Measurements from ENCODE around the gene PRXL2A.

- TF ChIP-seq RCOR1 (IDR thresholded peaks at IDR 0.05; ENCODE audit: low read length) (no peak), EZH2phosphoT487 (IDR thresholded peaks at IDR 0.05; ENCODE audit: borderline replicate concordance, low read depth) (no peak), CTCF (IDR thresholded peaks at IDR 0.05) (no peak), REST (IDR thresholded peaks at IDR 0.05; ENCODE audit: low read depth, low read length) (no peak), RXRA (IDR thresholded peaks at IDR 0.05; ENCODE audit: borderline replicate concordance, low read depth) (no peak), USF2 (IDR thresholded peaks at IDR 0.05; ENCODE audit: borderline replicate concordance, low read depth, low read length) (no peak), EP300 (IDR thresholded peaks at IDR 0.05; ENCODE audit: borderline replicate concordance in 1 of 2, low read depth in 1 of 2, low read length in 1 of 2) (no peak), RFX5 (IDR thresholded peaks at IDR 0.05; ENCODE audit: low read length) (no peak), TAF1 (IDR thresholded peaks at IDR 0.05; ENCODE audit: borderline replicate concordance, low read depth, low read length) (no peak), CHD2 (IDR thresholded peaks at IDR 0.05; ENCODE audit: low read length, partially characterized antibody) (no peak), JUND (IDR thresholded peaks at IDR 0.05) (no peak), MAX (IDR thresholded peaks at IDR 0.05; ENCODE audit: low read depth) (no peak)
Measured at GRCh38 chr10:80473692-80474596, 65.6 kb downstream of the PRXL2A start.

Measured in SK-N-SH (cell line).